Neural cell (in vitro differentiated cells): ENCODE measurements around the gene MYH13.

Experiments
- EP300 ChIP-seq: fragments of 450-650 bp; conservative IDR thresholded peaks from 2 replicates; pipeline ENCODE4 v1.6.1; 2014; ENCODE audit warnings: antibody characterized with exemption, mild to moderate bottlenecking, moderate library complexity; ENCODE audit not compliant: poor library complexity, severe bottlenecking
- EZH2 ChIP-seq: fragments of 200-600, 300-800 bp; shearing (Covaris generic), sonication (generic); IDR thresholded peaks from 2 replicates; pipeline ENCODE4 v1.6.1; 2014; ENCODE audit warnings: antibody characterized with exemption, low read length, borderline replicate concordance, mild to moderate bottlenecking; ENCODE audit not compliant: insufficient read depth, poor library complexity, severe bottlenecking
- MXI1 ChIP-seq: fragments of 450-650 bp; conservative IDR thresholded peaks from 2 replicates; pipeline ENCODE4 v1.6.1; 2014; ENCODE audit warnings: antibody characterized with exemption, mild to moderate bottlenecking; ENCODE audit not compliant: poor library complexity, severe bottlenecking
- POLR2AphosphoS5 ChIP-seq: IDR thresholded peaks from 2 replicates; pipeline ENCODE4 v1.6.1; 2012
- RAD21 ChIP-seq: fragments of 450-650 bp; conservative IDR thresholded peaks from 2 replicates; pipeline ENCODE4 v1.6.1; 2014; ENCODE audit warnings: antibody characterized with exemption, mild to moderate bottlenecking, moderate library complexity
- REST ChIP-seq: IDR thresholded peaks from 2 replicates; pipeline ENCODE4 v1.6.1; 2012; ENCODE audit warnings: borderline replicate concordance
- SMC3 ChIP-seq: fragments of 450-650 bp; conservative IDR thresholded peaks from 2 replicates; pipeline ENCODE4 v1.6.1; 2014; ENCODE audit warnings: antibody characterized with exemption, mild to moderate bottlenecking, moderate library complexity; ENCODE audit not compliant: poor library complexity
- TF ChIP-seq, protein P1 (sequence below): fragments of 450-650 bp; IDR thresholded peaks from 2 replicates; pipeline ENCODE4 v1.5.1; 2014; ENCODE audit warnings: antibody characterized with exemption, mild to moderate bottlenecking, moderate library complexity; ENCODE audit not compliant: poor library complexity, severe bottlenecking

- no peak for TF ChIP-seq POLR2AphosphoS5
- TF ChIP-seq, protein P1, sequence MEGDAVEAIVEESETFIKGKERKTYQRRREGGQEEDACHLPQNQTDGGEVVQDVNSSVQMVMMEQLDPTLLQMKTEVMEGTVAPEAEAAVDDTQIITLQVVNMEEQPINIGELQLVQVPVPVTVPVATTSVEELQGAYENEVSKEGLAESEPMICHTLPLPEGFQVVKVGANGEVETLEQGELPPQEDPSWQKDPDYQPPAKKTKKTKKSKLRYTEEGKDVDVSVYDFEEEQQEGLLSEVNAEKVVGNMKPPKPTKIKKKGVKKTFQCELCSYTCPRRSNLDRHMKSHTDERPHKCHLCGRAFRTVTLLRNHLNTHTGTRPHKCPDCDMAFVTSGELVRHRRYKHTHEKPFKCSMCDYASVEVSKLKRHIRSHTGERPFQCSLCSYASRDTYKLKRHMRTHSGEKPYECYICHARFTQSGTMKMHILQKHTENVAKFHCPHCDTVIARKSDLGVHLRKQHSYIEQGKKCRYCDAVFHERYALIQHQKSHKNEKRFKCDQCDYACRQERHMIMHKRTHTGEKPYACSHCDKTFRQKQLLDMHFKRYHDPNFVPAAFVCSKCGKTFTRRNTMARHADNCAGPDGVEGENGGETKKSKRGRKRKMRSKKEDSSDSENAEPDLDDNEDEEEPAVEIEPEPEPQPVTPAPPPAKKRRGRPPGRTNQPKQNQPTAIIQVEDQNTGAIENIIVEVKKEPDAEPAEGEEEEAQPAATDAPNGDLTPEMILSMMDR: no peak
- no peak for TF ChIP-seq EZH2
- no peak for TF ChIP-seq EP300
- TF ChIP-seq MXI1: no peak
- no peak for TF ChIP-seq SMC3
- TF ChIP-seq REST: no peak
- TF ChIP-seq RAD21: no peak
These were observed 107.6 kb downstream of the MYH13 start for GRCh38 chr17:10265100-10265810.
